Heart left ventricle (tissue), 13 donors: ENCODE results near the gene BCAS1.

Source experiments
- CTCF ChIP-seq, 12 donors: fragments of 200-600 bp; sonication (generic) in 4 of 12; IDR thresholded peaks; one replicate each; pipeline versions ENCODE4 v1.5.0 to v1.8.0; 2018 to 2022; ENCODE audit warnings: antibody characterized with exemption in 12 of 12, mild to moderate bottlenecking in 5 of 12
- POLR2A ChIP-seq, 2 donors: fragments of 450-650 bp; IDR thresholded peaks; one replicate each; pipeline ENCODE4 v1.6.1; 2017; ENCODE audit warnings: antibody characterized with exemption in 2 of 2, mild to moderate bottlenecking in 2 of 2, moderate library complexity in 2 of 2
- donor health status: ischemic (EF 13 %, LVEDD 7.1; RV severe dilation, severe dysfunction).
- donor health status: DM: no; HTN: yes; CAD: no.
- donor health status: DM: no; HTN: no; CAD: no.
- donor health status: ischemic (EF 25% LVEDD 6.9; RV normal size, moderate dysfunction).
- donor health status: ischemic (EF 25% LVEDD 5.7; RV mildly dilated, moderate dysfunction).
- donor health status: ischemic (EF 35%, LVEDD 5.7; RV mildly dilated, moderate dysfunction).
- donor health status: nonischemic (EF 11% LVEDD 7.7; RV severe dilation, severe dysfunction).
- donor health status: DM: yes; HTN: yes; CAD: no.
- donor health status: PGD.
- donor health status: ischemic (EF 29% LVEDD 5.4; RV normal size, mild dysfunction).
- donor health status: nonischemic (EF 23%, LVEDD 6.1; RV moderate dilation, normal function).

- no peak for TF ChIP-seq CTCF (IDR thresholded peaks at IDR 0.05)
- no peak for TF ChIP-seq POLR2A (IDR thresholded peaks at IDR 0.05)
Observed at GRCh38 chr20:53918949-53919361, 151.4 kb downstream of the BCAS1 start.
